Ovary (tissue), 9 donors: Measurements from ENCODE around the gene CROCC2. TPM values are rescaled to one million over a fixed set of nuclear protein-coding genes. Genes with fewer than 3 reads are reported as not detected.

Experiments
- DNase-seq, 5 donors: peaks; one replicate each; pipeline ENCODE4 v3.0.0-alpha.2; 2019 to 2020
- H3K27ac ChIP-seq, 2 donors: fragments of 200-600 bp; one replicate each; pipeline versions ENCODE4 v1.5.1 to v1.8.0; 2019 to 2022
- H3K27me3 ChIP-seq: fragments of 200-600 bp; one replicate; pipeline ENCODE4 v1.8.0; 2022
- H3K36me3 ChIP-seq: fragments of 200-600 bp; sonication (generic); one replicate; pipeline ENCODE4 v1.5.1; 2019
- H3K4me1 ChIP-seq: one replicate; pipeline ENCODE4 v1.8.1; 2013; ENCODE audit warnings: mild to moderate bottlenecking, moderate library complexity; ENCODE audit not compliant: insufficient read depth
- H3K4me3 ChIP-seq: fragments of 200-600 bp; sonication (generic); one replicate; pipeline ENCODE4 v1.5.1; 2017
- H3K9me3 ChIP-seq, 2 donors: fragments of 200-600 bp in 1 of 2; sonication (generic) in 1 of 2; one replicate each; pipeline versions ENCODE4 v1.5.1 to v1.8.1; 2013 to 2019; ENCODE audit warnings: mild to moderate bottlenecking in 1 of 2, moderate library complexity in 1 of 2
- EP300 ChIP-seq: sonication (generic); formaldehyde crosslinking; IDR thresholded peaks from one replicate; pipeline ENCODE4 v1.6.1; 2017; ENCODE audit warnings: antibody characterized with exemption
- POLR2A ChIP-seq: fragments of 450-650 bp; IDR thresholded peaks from one replicate; pipeline ENCODE4 v1.6.1; 2017; ENCODE audit warnings: antibody characterized with exemption, mild to moderate bottlenecking, moderate library complexity
- WGBS, 3 donors: extraction: QIAGEN DNeasy Blood & Tissue Kit in 1 of 3; methylation state at CpG; one replicate each; pipeline versions ENCODE4 v1.1.5 to v1.1.7; 2013 to 2017; 5-methylcytosine and 5-hydroxymethylcytosine counted together
- intact Hi-C, 4 donors: fragments of 100-400 bp; cut with DNase I; formaldehyde crosslinking; loops; one replicate each; pipeline versions ENCODE4 v1.11.0 to v1.15.1; 2022 to 2023
- polyA plus RNA-seq, 2 donors: library from polyadenylated mRNA; stranded (reverse); fragments of 200-250 nt in 1 of 2; fragments of 350-450 nt in 1 of 2; fragmentation: Illumina TruSeq in 1 of 2; extraction: RNeasy Lipid Tissue Mini Kit (QIAGEN cat#74804) in 1 of 2; gene quantifications; one replicate each; pipeline ENCODE4 v1.2.3, GENCODE V29; 2013 to 2014
- total RNA-seq, 7 donors: library from RNA; depleted of rRNA in 2 of 7; stranded (reverse); fragments of >200 nt in 2 of 7; fragmentation: NEBNext Ultra II Directional in 3 of 7; extraction: Animal tissue kit (Norgen Biotek cat#: 25700) in 3 of 7; gene quantifications; one replicate each; pipeline versions ENCODE4 v1.1.0 to v1.2.4, GENCODE V29; 2016 to 2023
- TF ChIP-seq, protein P1 (sequence below), 3 donors: fragments of 450-650 bp in 2 of 3; fragments of 200-600 bp in 1 of 3; IDR thresholded peaks; one replicate each; pipeline versions ENCODE4 v1.5.1 to v1.8.0; 2016 to 2022; ENCODE audit warnings: antibody characterized with exemption in 3 of 3, mild to moderate bottlenecking in 1 of 3
- donor health status: DM: no; HTN: no; CAD: no; lungs with moderate emphysema.
- donor health status: DM: no; HTN: no; CAD: no.
- donor health status: Bipolar disorder and iron deficiency.
- donor health status: DM: yes; HTN: yes; CAD: no.
- donor health status: DM: no; HTN: no; CAD: no.
- donor health status: DM: yes; HTN: yes; CAD: no.

Gene CROCC2
- total and polyA plus RNA-seq, 9 donors: 0.15 to 6.1 (median 1.5) TPM; not detected in 1

DNA sequence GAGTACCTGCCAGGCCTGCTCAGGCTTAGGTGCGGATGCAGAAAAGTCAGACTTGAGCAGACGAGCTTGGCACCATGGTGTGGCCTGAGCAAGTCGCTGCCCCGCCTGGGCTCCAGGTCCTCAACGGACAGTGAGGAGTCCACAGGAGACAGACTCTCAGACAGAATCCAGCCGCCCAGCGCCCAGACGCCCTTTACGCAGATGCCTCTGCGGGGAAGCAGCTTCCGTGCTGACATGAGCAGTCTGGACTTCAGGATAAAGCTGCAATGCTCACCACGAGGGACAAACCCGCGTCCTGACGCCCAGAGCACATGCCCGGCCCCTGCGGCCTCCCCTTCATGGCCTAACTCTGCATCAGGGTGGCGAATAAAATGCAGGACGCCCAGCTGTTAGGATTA lies 6.7 kb upstream of the CROCC2 start:
- Histone ChIP-seq H3K9me3 (no peaks in the 10 kb centered on the region), H3K4me3 (no peak overlapping the region), H3K4me1 (no peaks in the 10 kb centered on the region), H3K36me3 (no peaks in the 10 kb centered on the region), H3K27ac (no peak overlapping the region), H3K27me3 (no peaks in the 10 kb centered on the region)
- no peak for TF ChIP-seq POLR2A
- no peak for TF ChIP-seq EP300
- TF ChIP-seq, protein P1, sequence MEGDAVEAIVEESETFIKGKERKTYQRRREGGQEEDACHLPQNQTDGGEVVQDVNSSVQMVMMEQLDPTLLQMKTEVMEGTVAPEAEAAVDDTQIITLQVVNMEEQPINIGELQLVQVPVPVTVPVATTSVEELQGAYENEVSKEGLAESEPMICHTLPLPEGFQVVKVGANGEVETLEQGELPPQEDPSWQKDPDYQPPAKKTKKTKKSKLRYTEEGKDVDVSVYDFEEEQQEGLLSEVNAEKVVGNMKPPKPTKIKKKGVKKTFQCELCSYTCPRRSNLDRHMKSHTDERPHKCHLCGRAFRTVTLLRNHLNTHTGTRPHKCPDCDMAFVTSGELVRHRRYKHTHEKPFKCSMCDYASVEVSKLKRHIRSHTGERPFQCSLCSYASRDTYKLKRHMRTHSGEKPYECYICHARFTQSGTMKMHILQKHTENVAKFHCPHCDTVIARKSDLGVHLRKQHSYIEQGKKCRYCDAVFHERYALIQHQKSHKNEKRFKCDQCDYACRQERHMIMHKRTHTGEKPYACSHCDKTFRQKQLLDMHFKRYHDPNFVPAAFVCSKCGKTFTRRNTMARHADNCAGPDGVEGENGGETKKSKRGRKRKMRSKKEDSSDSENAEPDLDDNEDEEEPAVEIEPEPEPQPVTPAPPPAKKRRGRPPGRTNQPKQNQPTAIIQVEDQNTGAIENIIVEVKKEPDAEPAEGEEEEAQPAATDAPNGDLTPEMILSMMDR (IDR thresholded peaks at IDR 0.05): no peak
- intact Hi-C loops: no loop called here
- WGBS, 3 donors: 90 to 94% (median 92%) methylated on average over 19 of the region's 19 CpGs
- peak in 1 of 5 donors; percentile 19 for DNase-seq

DNA sequence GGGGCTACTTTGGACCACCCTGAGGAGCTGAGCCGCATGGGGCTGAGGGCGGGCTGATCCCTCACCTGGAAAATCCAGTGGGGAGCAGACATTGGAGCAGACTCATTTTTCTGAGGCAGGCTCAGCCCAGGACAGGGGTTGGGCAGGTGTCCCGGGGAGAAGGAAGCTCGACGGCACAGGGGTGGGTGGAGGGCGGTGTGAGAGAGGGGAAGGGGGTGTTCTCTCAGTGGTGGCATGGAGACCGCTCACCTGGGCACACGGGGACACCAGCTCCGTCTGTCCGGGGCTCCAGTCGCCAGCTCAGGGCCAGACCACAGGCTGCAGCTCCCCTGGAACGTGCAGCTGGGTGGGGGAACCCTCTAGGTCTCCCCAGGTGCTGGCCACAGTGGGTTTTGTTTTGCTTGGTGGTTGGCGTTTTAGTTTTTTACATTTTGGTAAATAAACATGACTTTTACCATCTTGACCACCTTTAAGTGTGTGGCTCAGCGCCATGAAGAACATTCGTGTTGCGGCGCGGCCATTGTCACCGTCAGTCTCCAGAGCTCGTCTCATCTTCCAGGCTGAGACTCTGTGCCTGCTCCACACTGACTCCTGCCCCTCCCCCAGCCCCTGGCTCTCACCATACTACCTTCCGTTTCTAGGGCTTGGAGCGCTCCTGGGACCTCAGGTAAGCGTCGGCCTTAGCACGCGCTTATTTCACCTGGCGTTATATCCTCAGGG lies 5.8 kb upstream of the CROCC2 start:
- H3K9me3 ChIP-seq: no peaks in the 10 kb centered on the region
- WGBS, 3 donors: 86 to 92% (median 90%) methylated on average over 27 of the region's 27 CpGs
- intact Hi-C loops: no loop called here
- H3K27me3 ChIP-seq: no peaks in the 10 kb centered on the region
- no peak overlapping the region for H3K27ac ChIP-seq
- H3K4me3 ChIP-seq: no peak overlapping the region
- H3K4me1 ChIP-seq: no peaks in the 10 kb centered on the region
- TF ChIP-seq EP300 (no peak), POLR2A (no peak)
- TF ChIP-seq, protein P1 (IDR thresholded peaks at IDR 0.05): no peak
- DNase-seq: peak in 1 of 5 donors; percentile 17
- H3K36me3 ChIP-seq: no peaks in the 10 kb centered on the region

DNA sequence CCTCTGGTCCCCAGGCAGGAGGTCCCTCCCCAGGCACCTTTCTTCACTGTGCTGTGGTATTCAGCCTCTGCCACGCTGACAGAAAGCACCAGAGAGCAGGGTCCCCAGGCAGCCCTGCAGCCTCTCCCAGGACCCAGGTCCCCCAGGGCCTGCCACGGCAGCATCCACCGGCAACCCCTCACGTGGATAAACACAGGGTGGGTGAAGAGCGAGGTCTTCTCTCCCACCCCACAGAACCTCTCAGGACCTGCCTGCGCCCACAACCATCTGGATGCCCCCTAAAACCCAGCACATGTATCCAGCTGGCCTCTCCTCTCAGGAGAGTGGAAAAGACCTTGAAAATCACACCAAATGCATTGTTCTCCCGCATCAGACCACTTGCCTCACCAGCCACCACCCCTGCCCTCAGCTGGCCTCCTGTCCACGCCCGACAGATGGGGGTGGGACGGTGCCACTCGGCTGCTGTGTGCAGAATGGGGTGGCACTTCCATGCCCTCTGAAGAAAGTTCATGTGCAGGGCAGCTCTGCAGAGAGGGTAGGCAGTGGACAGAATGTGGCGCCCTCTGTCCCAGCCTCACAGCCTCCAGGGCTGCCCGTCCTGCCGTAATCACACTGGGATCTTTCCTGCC lies 4.0 kb upstream of the CROCC2 start:
- no peaks in the 10 kb centered on the region for H3K4me1 ChIP-seq
- H3K36me3 ChIP-seq: no peaks in the 10 kb centered on the region
- H3K4me3 ChIP-seq: no peak overlapping the region
- 74 to 85% (median 78%) methylated on average over 13 to 14 of the region's 14 CpGs for WGBS, 3 donors
- intact Hi-C loops: no loop called here
- H3K27me3 ChIP-seq: no peaks in the 10 kb centered on the region
- no peaks in the 10 kb centered on the region for H3K9me3 ChIP-seq
- H3K27ac ChIP-seq: no peak overlapping the region
- peak in 1 of 5 donors; percentile 6 for DNase-seq
- TF ChIP-seq EP300 (no peak), POLR2A (no peak)
- TF ChIP-seq, protein P1 (IDR thresholded peaks at IDR 0.05): no peak

DNA sequence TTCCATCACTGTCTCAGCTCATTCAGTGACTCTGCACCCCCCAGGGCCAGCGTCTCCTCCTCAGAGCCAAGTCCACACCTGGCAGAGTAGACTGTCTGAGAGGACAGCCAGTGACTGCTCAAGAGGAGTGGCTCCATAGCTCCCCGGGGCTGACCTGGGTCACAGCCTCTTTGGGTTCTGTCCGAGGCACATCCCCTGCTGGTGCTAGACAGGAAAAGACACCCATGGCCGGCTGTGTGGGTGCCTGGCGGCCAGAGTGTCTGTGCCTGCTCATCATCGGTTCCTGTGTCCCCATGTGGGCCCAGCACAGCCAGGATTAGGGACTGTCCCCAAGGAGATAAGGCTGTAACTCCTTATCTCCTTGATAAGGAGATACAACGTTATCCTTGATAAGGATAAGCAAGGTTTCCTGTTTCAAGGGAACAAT lies 3.5 kb upstream of the CROCC2 start:
- Histone ChIP-seq H3K36me3 (no peaks in the 10 kb centered on the region), H3K4me3 (no peak overlapping the region), H3K27me3 (no peaks in the 10 kb centered on the region), H3K9me3 (no peaks in the 10 kb centered on the region), H3K27ac (no peak overlapping the region), H3K4me1 (no peaks in the 10 kb centered on the region)
- WGBS, 3 donors: 66 to 74% (median 70%) methylated on average over 7 of the region's 7 CpGs
- DNase-seq: peak in 1 of 5 donors; percentile 13
- TF ChIP-seq, protein P1 (IDR thresholded peaks at IDR 0.05): no peak
- TF ChIP-seq EP300: no peak
- TF ChIP-seq POLR2A: no peak
- intact Hi-C loops: no loop called here
